Measurements from ENCODE around the gene CTU2. TPM values are rescaled to one million over a fixed set of nuclear protein-coding genes. Genes with fewer than 3 reads are reported as not detected.

The CTU2 gene
- polyA plus RNA-seq, 1 donor from 2014 or later, result 26.3 TPM

DNA sequence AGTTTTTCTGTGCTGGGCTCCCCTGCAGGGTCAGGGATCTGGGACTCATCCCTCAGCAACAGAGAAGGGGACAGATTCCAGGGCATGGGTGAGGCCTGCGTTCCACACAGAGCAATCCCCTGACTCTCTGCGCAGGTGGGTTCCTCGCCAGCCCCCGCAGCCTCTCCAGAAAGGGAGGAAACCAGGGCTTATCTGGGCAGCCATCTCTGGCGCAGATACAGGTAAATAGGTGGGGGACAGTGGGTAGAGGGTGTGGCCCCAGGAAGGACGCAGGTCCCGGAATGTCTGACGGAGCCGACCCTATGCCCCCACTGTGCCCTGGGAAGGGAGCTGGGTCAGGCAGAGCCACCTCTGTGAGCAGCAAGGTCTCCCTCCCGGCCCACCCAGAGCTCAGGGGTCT lies 55.5 kb downstream of the CTU2 start:
- H3K9ac ChIP-seq (ENCODE audit: low read length), result no peak overlapping the region
- no peak for TF ChIP-seq RAD21 (conservative IDR thresholded peaks at IDR 0.05)
- no peak for TF ChIP-seq EZH2 (IDR thresholded peaks at IDR 0.05; ENCODE audit: borderline replicate concordance, insufficient read depth, low read length, poor library complexity, severe bottlenecking)
- TF ChIP-seq SMC3 (conservative IDR thresholded peaks at IDR 0.05; ENCODE audit: poor library complexity), result no peak
- TF ChIP-seq MXI1 (conservative IDR thresholded peaks at IDR 0.05; ENCODE audit: poor library complexity, severe bottlenecking), result no peak
- no peak for TF ChIP-seq POLR2AphosphoS5 (IDR thresholded peaks at IDR 0.05)
- no peak for TF ChIP-seq TAF1 (IDR thresholded peaks at IDR 0.05; ENCODE audit: low read depth)
- TF ChIP-seq, protein P1, sequence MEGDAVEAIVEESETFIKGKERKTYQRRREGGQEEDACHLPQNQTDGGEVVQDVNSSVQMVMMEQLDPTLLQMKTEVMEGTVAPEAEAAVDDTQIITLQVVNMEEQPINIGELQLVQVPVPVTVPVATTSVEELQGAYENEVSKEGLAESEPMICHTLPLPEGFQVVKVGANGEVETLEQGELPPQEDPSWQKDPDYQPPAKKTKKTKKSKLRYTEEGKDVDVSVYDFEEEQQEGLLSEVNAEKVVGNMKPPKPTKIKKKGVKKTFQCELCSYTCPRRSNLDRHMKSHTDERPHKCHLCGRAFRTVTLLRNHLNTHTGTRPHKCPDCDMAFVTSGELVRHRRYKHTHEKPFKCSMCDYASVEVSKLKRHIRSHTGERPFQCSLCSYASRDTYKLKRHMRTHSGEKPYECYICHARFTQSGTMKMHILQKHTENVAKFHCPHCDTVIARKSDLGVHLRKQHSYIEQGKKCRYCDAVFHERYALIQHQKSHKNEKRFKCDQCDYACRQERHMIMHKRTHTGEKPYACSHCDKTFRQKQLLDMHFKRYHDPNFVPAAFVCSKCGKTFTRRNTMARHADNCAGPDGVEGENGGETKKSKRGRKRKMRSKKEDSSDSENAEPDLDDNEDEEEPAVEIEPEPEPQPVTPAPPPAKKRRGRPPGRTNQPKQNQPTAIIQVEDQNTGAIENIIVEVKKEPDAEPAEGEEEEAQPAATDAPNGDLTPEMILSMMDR (IDR thresholded peaks at IDR 0.05; ENCODE audit: poor library complexity, severe bottlenecking), result no peak
- TF ChIP-seq EP300 (conservative IDR thresholded peaks at IDR 0.05; ENCODE audit: poor library complexity, severe bottlenecking), result no peak
- TF ChIP-seq, protein P2, sequence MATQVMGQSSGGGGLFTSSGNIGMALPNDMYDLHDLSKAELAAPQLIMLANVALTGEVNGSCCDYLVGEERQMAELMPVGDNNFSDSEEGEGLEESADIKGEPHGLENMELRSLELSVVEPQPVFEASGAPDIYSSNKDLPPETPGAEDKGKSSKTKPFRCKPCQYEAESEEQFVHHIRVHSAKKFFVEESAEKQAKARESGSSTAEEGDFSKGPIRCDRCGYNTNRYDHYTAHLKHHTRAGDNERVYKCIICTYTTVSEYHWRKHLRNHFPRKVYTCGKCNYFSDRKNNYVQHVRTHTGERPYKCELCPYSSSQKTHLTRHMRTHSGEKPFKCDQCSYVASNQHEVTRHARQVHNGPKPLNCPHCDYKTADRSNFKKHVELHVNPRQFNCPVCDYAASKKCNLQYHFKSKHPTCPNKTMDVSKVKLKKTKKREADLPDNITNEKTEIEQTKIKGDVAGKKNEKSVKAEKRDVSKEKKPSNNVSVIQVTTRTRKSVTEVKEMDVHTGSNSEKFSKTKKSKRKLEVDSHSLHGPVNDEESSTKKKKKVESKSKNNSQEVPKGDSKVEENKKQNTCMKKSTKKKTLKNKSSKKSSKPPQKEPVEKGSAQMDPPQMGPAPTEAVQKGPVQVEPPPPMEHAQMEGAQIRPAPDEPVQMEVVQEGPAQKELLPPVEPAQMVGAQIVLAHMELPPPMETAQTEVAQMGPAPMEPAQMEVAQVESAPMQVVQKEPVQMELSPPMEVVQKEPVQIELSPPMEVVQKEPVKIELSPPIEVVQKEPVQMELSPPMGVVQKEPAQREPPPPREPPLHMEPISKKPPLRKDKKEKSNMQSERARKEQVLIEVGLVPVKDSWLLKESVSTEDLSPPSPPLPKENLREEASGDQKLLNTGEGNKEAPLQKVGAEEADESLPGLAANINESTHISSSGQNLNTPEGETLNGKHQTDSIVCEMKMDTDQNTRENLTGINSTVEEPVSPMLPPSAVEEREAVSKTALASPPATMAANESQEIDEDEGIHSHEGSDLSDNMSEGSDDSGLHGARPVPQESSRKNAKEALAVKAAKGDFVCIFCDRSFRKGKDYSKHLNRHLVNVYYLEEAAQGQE (IDR thresholded peaks at IDR 0.05; ENCODE audit: borderline replicate concordance), result no peak
- H3K27ac ChIP-seq (ENCODE audit: low read length), result no peak overlapping the region
- H3K79me2 ChIP-seq (replicated peaks; ENCODE audit: insufficient read depth, low read length), result no peaks in the 10 kb centered on the region
- no peaks in the 10 kb centered on the region for H3K27me3 ChIP-seq (ENCODE audit: insufficient read depth, low read depth, low read length)
- H3K9me3 ChIP-seq (ENCODE audit: low read length), result no peaks in the 10 kb centered on the region
- H4K20me1 ChIP-seq (ENCODE audit: insufficient read depth), result no peaks in the 10 kb centered on the region
- no peak overlapping the region for H2AFZ ChIP-seq (ENCODE audit: low read depth, low read length)
- H3F3A ChIP-seq (ENCODE audit: insufficient read depth, low read length, poor library complexity, severe bottlenecking), result no peaks in the 10 kb centered on the region
- no peak overlapping the region for H3K4me2 ChIP-seq (ENCODE audit: low read length)
- no peak overlapping the region for H3K4me3 ChIP-seq (ENCODE audit: low read length)
- H3K9me2 ChIP-seq (ENCODE audit: insufficient read depth, low read length), result no peaks in the 10 kb centered on the region
- no peaks in the 10 kb centered on the region for H3K36me3 ChIP-seq (ENCODE audit: insufficient read depth, low read length)

DNA sequence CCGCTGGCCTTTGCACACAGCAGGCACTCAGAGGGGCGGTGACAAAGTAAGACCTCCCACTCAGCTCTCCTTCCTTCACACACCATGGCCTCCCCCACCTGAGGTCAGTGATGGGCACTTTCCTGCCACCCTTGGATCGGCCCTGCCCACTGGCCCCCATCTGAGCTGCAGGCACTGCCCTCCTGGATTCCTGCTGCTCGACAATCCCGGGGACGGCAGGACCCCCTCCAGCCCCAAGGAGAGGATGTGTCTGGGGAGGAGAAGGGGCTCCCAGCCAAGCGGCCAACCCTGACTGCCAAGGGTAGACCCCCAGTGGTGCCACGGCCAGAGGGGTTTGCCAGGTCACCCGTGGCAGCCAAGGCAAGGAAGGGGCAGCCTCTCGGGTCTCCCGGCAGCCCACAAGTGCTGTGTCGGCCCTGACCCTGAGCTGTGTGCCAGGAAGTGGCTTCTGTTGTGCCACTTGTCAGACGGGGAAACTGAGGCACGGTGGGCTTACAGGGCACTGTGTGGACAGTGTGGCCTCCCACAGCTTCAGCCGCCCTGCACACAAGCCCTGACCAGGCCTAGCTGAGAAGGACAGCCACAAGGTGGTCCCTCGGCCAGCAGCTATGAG lies 56.1 kb downstream of the CTU2 start:
- no peaks in the 10 kb centered on the region for H4K20me1 ChIP-seq (ENCODE audit: insufficient read depth)
- H3K9me2 ChIP-seq (ENCODE audit: insufficient read depth, low read length), result no peaks in the 10 kb centered on the region
- TF ChIP-seq RAD21 (conservative IDR thresholded peaks at IDR 0.05) (no peak), MXI1 (conservative IDR thresholded peaks at IDR 0.05; ENCODE audit: poor library complexity, severe bottlenecking) (no peak), TAF1 (IDR thresholded peaks at IDR 0.05; ENCODE audit: low read depth) (no peak), EZH2 (IDR thresholded peaks at IDR 0.05; ENCODE audit: borderline replicate concordance, insufficient read depth, low read length, poor library complexity, severe bottlenecking) (no peak), EP300 (conservative IDR thresholded peaks at IDR 0.05; ENCODE audit: poor library complexity, severe bottlenecking) (no peak), SMC3 (conservative IDR thresholded peaks at IDR 0.05; ENCODE audit: poor library complexity) (no peak), POLR2AphosphoS5 (IDR thresholded peaks at IDR 0.05) (no peak)
- TF ChIP-seq, protein P2 (IDR thresholded peaks at IDR 0.05; ENCODE audit: borderline replicate concordance), result no peak
- TF ChIP-seq, protein P1 (IDR thresholded peaks at IDR 0.05; ENCODE audit: poor library complexity, severe bottlenecking), result no peak
- no peaks in the 10 kb centered on the region for H3F3A ChIP-seq (ENCODE audit: insufficient read depth, low read length, poor library complexity, severe bottlenecking)
- H3K27ac ChIP-seq (ENCODE audit: low read length), result no peak overlapping the region
- H3K9ac ChIP-seq (ENCODE audit: low read length), result no peak overlapping the region
- no peaks in the 10 kb centered on the region for H3K79me2 ChIP-seq (replicated peaks; ENCODE audit: insufficient read depth, low read length)
- H3K4me3 ChIP-seq (ENCODE audit: low read length), result no peak overlapping the region
- no peaks in the 10 kb centered on the region for H3K27me3 ChIP-seq (ENCODE audit: insufficient read depth, low read depth, low read length)
- H2AFZ ChIP-seq (ENCODE audit: low read depth, low read length), result no peak overlapping the region
- H3K4me2 ChIP-seq (ENCODE audit: low read length), result no peak overlapping the region
- H3K9me3 ChIP-seq (ENCODE audit: low read length), result no peaks in the 10 kb centered on the region
- H3K36me3 ChIP-seq (ENCODE audit: insufficient read depth, low read length), result no peaks in the 10 kb centered on the region

Data from neural cell (in vitro differentiated cells).